Subcutaneous adipose tissue (tissue), 4 donors: ENCODE measurements around the gene RELCH. TPM values are rescaled to one million over a fixed set of nuclear protein-coding genes. Genes with fewer than 3 reads are reported as not detected.

Experiments used
- total RNA-seq, 4 donors: library from RNA; depleted of rRNA; stranded (reverse); fragments of >200 nt; gene quantifications; one replicate each; pipeline ENCODE4 v1.1.0, GENCODE V29; 2016
- TF ChIP-seq, protein P1 (sequence below): fragments of 450-650 bp; IDR thresholded peaks from one replicate; pipeline ENCODE4 v1.5.1; 2016; ENCODE audit warnings: low read depth, mild to moderate bottlenecking, control low read depth, antibody characterized with exemption, moderate library complexity

Gene RELCH
- total RNA-seq, 4 donors from 2014 or later, result 36.0 to 52.7 (median 47.8) TPM

DNA sequence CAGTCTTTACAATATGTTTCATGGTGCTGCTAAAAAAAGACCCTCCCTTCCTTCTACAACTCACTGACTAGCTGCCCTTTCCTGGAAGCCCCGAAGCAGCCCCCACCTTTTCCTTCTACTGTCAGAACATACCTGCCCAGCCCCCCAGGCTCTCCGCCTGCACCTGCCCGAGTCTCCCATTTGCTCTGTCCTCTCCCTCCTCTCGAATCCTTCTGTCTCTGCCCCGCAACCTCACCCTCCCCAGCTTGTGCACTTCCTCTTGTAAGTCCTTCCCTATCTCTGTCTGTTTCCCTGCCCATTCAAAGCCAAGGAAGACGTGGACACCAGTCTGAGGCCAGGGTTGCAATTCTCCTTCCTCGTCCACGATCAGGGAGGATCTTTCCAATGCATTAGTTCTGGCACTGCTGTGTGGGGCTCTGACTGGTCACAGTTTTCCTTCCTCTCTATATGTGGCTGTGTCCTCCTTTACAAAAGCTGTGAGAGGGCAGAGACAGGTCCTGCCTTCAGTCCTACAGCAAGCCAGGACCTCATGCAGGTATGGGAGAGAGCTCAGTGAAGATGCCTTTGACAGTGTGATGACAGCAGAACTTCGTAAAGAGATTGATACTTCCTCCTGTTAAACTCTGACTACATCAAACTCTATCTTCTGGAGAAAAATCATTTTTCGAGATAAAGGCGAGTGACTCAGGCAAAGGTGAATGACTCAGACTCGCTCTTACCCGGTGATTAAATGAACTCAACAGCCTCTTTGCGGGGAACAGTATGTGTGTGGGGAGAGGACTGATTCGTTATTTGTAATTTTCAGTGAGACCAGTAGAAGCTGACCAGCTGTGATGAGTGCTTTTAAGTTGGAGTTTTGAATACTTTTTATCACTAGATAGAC is 152.3 kb downstream of the RELCH start:
- TF ChIP-seq, protein P1, sequence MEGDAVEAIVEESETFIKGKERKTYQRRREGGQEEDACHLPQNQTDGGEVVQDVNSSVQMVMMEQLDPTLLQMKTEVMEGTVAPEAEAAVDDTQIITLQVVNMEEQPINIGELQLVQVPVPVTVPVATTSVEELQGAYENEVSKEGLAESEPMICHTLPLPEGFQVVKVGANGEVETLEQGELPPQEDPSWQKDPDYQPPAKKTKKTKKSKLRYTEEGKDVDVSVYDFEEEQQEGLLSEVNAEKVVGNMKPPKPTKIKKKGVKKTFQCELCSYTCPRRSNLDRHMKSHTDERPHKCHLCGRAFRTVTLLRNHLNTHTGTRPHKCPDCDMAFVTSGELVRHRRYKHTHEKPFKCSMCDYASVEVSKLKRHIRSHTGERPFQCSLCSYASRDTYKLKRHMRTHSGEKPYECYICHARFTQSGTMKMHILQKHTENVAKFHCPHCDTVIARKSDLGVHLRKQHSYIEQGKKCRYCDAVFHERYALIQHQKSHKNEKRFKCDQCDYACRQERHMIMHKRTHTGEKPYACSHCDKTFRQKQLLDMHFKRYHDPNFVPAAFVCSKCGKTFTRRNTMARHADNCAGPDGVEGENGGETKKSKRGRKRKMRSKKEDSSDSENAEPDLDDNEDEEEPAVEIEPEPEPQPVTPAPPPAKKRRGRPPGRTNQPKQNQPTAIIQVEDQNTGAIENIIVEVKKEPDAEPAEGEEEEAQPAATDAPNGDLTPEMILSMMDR, result no peak

DNA sequence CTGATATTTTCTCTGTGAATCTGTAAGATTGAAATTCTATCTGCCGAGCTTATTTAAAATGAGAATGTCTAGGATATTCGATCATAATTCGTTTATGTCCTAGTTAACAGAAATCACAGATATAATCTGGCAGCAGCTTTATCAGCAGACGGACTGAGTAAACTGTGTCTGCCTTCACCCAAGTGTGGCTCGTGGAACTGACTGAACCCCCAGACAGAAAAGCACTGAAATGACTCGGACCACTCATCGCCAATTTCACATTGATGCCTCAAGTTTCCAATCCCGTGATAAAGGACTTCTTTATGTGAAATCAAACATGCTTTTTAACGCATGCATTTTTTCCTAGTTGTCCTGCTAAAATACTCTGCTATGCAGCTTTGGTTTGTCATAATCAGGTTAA is 153.9 kb downstream of the RELCH start:
- TF ChIP-seq, protein P1, result no peak

DNA sequence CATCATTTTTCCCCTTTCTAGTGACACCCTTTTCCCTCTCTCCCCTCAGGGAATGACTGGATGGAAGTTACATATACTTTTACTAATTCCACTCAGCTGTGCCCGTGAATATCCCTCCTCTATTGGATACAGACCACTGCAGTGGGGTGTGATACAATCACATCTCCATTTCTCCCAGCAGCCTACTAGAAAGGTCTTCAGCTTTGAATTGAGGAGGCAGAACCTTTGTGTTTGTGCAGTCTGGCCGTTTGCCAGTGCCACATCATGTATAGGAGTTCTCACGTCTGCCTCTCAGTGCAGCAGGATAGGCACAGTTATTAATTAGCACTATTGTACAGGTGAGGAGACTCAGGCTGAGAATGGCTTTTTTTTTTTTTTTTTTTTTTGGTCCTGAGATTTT is 154.4 kb downstream of the RELCH start:
- TF ChIP-seq, protein P1, result no peak

DNA sequence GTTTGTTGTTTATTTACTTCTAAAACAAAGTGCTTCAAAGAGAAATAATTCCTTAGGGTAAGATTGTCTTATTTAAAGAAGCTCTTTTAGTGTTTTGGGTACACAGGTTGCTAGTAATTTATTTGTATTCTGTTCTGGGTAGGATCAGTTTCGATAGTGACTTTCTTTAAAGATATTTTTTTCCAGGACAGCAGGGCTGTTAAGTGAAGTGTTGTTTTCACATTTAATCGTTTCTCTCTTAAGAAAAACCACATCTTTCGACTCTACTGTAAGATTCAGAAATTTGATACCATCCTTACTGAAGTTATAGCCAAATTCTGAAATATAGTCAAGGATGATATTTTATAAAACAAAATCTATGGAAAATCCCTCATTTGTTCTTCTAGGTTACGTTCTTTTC is 155.8 kb downstream of the RELCH start:
- TF ChIP-seq, protein P1, result no peak

DNA sequence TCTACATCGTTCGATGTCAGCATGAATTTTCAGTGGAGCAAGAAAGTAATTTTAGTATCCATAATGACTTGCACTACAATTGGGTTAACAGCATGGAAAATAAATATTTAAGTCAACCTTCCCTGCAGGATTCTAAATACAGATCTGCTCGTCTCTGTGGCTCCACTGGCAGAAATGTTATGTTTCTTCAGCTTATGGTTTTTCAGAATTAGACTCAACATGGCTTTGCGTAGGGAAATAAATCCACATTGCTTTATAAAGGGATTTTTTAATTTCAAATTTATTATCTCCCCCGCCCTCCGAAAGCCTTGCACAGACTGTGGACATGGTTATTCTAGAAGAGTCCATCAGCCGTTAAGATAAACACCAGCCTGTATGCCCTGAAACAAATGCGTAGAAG is 156.3 kb downstream of the RELCH start:
- TF ChIP-seq, protein P1, result no peak

DNA sequence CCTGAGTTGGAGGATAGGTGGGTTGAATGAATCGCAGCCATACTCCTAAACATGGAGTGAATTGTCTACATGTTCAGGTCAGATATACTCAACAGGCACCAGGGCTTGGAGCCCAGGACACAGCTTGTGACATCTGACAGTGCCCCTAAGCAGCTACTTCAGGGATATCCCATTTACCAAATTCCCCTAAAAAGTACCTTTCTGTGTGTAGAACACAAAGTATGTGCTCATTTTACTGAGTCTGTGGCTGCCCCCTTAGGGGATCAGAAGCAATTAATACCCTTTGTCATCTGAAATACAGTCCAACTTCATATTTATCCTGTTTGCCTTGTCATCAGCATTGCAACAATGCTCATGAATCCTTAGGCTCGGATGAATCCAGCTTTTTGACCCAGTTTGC is 158.9 kb downstream of the RELCH start:
- TF ChIP-seq, protein P1, result no peak

DNA sequence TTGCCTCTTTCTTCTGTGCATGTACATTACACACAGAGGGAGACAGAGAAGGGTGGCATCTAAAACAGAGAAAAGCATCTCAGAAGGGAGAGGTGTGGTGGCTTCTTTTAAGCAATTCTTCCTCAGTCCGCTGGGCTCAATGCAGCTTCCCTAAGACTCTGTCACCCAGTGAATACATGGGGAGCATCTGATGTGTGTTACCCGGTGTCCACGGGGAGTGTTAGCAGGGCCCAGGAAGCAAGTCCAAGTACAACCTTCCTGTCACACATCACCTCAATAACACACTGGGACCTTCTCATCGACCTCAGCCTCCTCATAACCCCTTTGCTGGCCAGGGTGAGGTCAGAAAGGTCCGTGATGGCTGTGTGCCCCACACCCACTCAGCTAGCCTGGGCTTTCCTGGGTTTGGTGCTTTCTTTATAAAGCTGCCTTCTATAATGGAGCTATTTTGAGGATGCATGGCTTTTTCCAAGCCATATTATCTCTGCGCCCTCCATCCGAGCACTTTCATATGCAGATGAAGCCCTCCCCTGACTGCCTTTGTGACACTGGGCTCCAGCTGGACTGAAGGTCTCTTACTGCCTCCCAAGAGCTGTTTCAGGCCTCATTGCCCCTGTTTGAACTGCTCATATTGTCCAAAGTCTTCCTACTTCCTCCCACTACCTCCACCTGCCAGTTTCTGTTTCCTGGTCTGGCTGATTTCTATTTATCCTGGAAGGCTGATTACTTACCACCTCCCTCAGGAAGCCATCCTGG is 159.5 kb downstream of the RELCH start:
- TF ChIP-seq, protein P1, result no peak
